ENCODE measurements around the gene CAMK2N1. TPM values are rescaled to one million over a fixed set of nuclear protein-coding genes. Genes with fewer than 3 reads are reported as not detected.

CAMK2N1 gene
- polyA plus RNA-seq, 1 donor (not counting 4 experiments of a cell fraction or from before 2014, with no cell fraction given) = 46.0 TPM

DNA sequence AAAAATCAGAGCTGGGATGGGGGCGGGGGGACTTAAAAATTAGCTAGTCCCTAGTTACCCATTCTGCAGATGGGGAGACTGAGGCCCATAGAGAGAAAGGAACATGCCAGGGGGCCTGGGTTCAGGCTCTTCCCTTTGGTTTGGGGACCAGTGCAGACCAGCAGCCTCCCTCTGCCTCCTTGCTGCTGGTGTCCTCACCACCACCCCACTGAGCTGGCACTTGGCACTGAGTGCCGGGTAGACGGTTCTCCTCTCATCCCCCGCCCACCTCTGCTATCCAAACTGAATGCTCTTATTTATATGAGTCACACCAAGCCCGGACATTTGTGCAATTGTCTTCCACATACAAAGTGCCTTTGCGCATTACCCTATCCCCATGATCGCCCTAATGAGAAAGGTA lies 39.2 kb downstream of the CAMK2N1 start:
- Histone ChIP-seq H3K4me1 (ENCODE audit: control insufficient read depth, extremely low read depth, insufficient read depth, low read length) (no peaks in the 10 kb centered on the region), H3K79me2 (ENCODE audit: control insufficient read depth, insufficient read depth, low read length) (no peaks in the 10 kb centered on the region), H4K20me1 (ENCODE audit: control insufficient read depth, extremely low read depth, insufficient read depth, low read length) (no peaks in the 10 kb centered on the region), H3K4me2 (ENCODE audit: control insufficient read depth, extremely low read depth, insufficient read depth, low read depth, low read length) (no peak overlapping the region), H2AFZ (ENCODE audit: control insufficient read depth, low read length) (no peak overlapping the region), H3K4me3 (ENCODE audit: control insufficient read depth in 2 of 3, extremely low read depth in 1 of 3, insufficient read depth in 2 of 3, low read depth in 1 of 3, low read length in 3 of 3) (no peak overlapping the region), H3K9me1 (ENCODE audit: control insufficient read depth, extremely low read depth, insufficient read depth, low read length) (no peaks in the 10 kb centered on the region), H3K9me3 (ENCODE audit: control insufficient read depth, low read depth, low read length) (no peaks in the 10 kb centered on the region), H3K27me3 (ENCODE audit: control insufficient read depth, extremely low read depth, insufficient read depth, low read length) (peaks cover 11% of the 10 kb centered on the region), H3K27ac (ENCODE audit: control insufficient read depth, insufficient read depth, low read length) (no peak overlapping the region), H3K36me3 (ENCODE audit: control insufficient read depth in 2 of 2, extremely low read depth in 1 of 2, insufficient read depth in 2 of 2, low read length in 2 of 2) (no peaks in the 10 kb centered on the region), H3K9ac (ENCODE audit: control insufficient read depth, extremely low read depth, insufficient read depth, low read length) (no peak overlapping the region)
- FAIRE-seq (no peak), DNase-seq (ENCODE audit: low read depth, low spot score) (no peak)
- no peak for TF ChIP-seq EZH2 (IDR thresholded peaks at IDR 0.05; ENCODE audit: low read length)
- TF ChIP-seq, protein P1, sequence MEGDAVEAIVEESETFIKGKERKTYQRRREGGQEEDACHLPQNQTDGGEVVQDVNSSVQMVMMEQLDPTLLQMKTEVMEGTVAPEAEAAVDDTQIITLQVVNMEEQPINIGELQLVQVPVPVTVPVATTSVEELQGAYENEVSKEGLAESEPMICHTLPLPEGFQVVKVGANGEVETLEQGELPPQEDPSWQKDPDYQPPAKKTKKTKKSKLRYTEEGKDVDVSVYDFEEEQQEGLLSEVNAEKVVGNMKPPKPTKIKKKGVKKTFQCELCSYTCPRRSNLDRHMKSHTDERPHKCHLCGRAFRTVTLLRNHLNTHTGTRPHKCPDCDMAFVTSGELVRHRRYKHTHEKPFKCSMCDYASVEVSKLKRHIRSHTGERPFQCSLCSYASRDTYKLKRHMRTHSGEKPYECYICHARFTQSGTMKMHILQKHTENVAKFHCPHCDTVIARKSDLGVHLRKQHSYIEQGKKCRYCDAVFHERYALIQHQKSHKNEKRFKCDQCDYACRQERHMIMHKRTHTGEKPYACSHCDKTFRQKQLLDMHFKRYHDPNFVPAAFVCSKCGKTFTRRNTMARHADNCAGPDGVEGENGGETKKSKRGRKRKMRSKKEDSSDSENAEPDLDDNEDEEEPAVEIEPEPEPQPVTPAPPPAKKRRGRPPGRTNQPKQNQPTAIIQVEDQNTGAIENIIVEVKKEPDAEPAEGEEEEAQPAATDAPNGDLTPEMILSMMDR (optimal IDR thresholded peaks at IDR 0.05 in 1 of 3, IDR thresholded peaks at IDR 0.05 in 1 of 3, conservative IDR thresholded peaks at IDR 0.05 in 1 of 3; ENCODE audit: extremely low read depth in 1 of 3, insufficient read depth in 2 of 3, low read length in 3 of 3) = no peak
- dilution Hi-C loops (cut with MboI; ENCODE audit: extremely low pct_ligation_motif_present, low sequenced_read_pairs) = no loop called here

DNA sequence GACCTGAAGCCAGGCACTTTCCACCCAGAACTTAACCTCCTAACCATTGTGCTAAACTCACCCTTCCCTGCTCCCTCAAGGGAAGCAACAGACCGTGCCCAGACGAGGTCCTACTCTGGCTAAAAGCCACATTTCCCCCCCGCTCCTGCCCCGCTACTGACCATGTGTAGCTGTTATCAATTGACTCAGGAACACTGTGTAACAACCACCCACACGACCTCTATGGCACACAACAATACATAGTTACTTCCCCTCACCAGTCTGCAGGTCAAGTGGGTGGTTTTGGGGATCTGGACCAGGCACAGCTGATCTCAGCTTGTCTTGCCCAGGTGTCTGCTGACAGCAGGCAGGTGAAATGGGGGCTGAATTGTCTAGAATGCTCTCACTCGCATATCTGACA lies 40.1 kb downstream of the CAMK2N1 start:
- no peak overlapping the region for H3K27ac ChIP-seq (ENCODE audit: control insufficient read depth, insufficient read depth, low read length)
- H3K9ac ChIP-seq (ENCODE audit: control insufficient read depth, extremely low read depth, insufficient read depth, low read length) = no peak overlapping the region
- H3K9me1 ChIP-seq (ENCODE audit: control insufficient read depth, extremely low read depth, insufficient read depth, low read length) = no peaks in the 10 kb centered on the region
- DNase-seq (ENCODE audit: low read depth, low spot score) (no peak), FAIRE-seq (no peak)
- no peaks in the 10 kb centered on the region for H4K20me1 ChIP-seq (ENCODE audit: control insufficient read depth, extremely low read depth, insufficient read depth, low read length)
- H3K4me3 ChIP-seq (ENCODE audit: control insufficient read depth in 2 of 3, extremely low read depth in 1 of 3, insufficient read depth in 2 of 3, low read depth in 1 of 3, low read length in 3 of 3) = no peak overlapping the region
- H2AFZ ChIP-seq (ENCODE audit: control insufficient read depth, low read length) = no peak overlapping the region
- no peaks in the 10 kb centered on the region for H3K9me3 ChIP-seq (ENCODE audit: control insufficient read depth, low read depth, low read length)
- H3K79me2 ChIP-seq (ENCODE audit: control insufficient read depth, insufficient read depth, low read length) = no peaks in the 10 kb centered on the region
- H3K4me2 ChIP-seq (ENCODE audit: control insufficient read depth, extremely low read depth, insufficient read depth, low read depth, low read length) = no peak overlapping the region
- peaks cover 10% of the 10 kb centered on the region for H3K27me3 ChIP-seq (ENCODE audit: control insufficient read depth, extremely low read depth, insufficient read depth, low read length)
- dilution Hi-C loops (cut with MboI; ENCODE audit: extremely low pct_ligation_motif_present, low sequenced_read_pairs) = no loop called here
- no peaks in the 10 kb centered on the region for H3K4me1 ChIP-seq (ENCODE audit: control insufficient read depth, extremely low read depth, insufficient read depth, low read length)
- H3K36me3 ChIP-seq (ENCODE audit: control insufficient read depth in 2 of 2, extremely low read depth in 1 of 2, insufficient read depth in 2 of 2, low read length in 2 of 2) = no peaks in the 10 kb centered on the region
- TF ChIP-seq, protein P1 (optimal IDR thresholded peaks at IDR 0.05 in 1 of 3, IDR thresholded peaks at IDR 0.05 in 1 of 3, conservative IDR thresholded peaks at IDR 0.05 in 1 of 3; ENCODE audit: extremely low read depth in 1 of 3, insufficient read depth in 2 of 3, low read length in 3 of 3) = no peak
- TF ChIP-seq EZH2 (IDR thresholded peaks at IDR 0.05; ENCODE audit: low read length) = no peak
